ENCODE results near the gene FOXK2.

GRCh38 chr17:82563318-82563717 lies 43.8 kb downstream of the FOXK2 start:
- TF ChIP-seq CTCF (IDR thresholded peaks at IDR 0.05) (no peak), POLR2A (IDR thresholded peaks at IDR 0.05) (no peak)
